ENCODE results near the gene TPK1. TPM values are rescaled to one million over a fixed set of nuclear protein-coding genes. Genes with fewer than 3 reads are reported as not detected.

Gene TPK1
- total and polyA plus RNA-seq, 7 donors: 1.7 to 5.1 (median 2.5) TPM

DNA sequence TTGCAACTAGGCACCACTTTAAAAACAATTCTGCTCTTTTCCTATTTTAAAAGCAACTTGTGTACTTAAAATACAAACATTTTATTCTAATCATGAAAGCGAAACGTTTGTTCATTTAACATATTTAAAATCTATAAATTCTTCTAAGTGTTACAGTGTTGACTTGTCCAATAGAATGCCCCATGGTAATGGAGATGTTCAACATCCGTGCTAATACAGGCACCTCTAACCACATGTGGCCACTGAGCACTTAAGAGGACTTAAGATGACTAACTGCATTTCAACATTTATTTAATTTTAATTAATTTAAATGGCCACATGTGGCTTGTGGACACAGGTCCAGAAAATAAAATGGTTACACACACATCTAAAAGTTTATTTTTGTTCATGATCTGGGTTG is 115.1 kb downstream of the TPK1 start:
- DNase-seq (no peak), ATAC-seq (no peak)
- H3K36me3 ChIP-seq (ENCODE audit: insufficient read depth in 1 of 2, low read depth in 1 of 2): no peaks in the 10 kb centered on the region
- WGBS, 3 donors: 82 to 89% (median 83%) methylated on average over 3 of the region's 3 CpGs
- intact Hi-C loops (cut with DNase I): no loop called here
- no peak for TF ChIP-seq CTCF (IDR thresholded peaks at IDR 0.05)
- no peaks in the 10 kb centered on the region for H3K4me1 ChIP-seq
- H3K4me3 ChIP-seq: no peak overlapping the region
- no peaks in the 10 kb centered on the region for H3K9me3 ChIP-seq
- H3K27me3 ChIP-seq (ENCODE audit: insufficient read depth in 3 of 3, low read length in 2 of 3): no peaks in the 10 kb centered on the region
- no peak overlapping the region for H3K27ac ChIP-seq

- Histone ChIP-seq H3K4me1 (no peaks in the 10 kb centered on the region), H3K4me3 (no peak overlapping the region), H3K9me3 (no peaks in the 10 kb centered on the region), H3K36me3 (ENCODE audit: insufficient read depth in 1 of 2, low read depth in 1 of 2) (no peaks in the 10 kb centered on the region), H3K27ac (no peak overlapping the region), H3K27me3 (ENCODE audit: insufficient read depth in 3 of 3, low read length in 2 of 3) (no peaks in the 10 kb centered on the region)
- DNase-seq (no peak), ATAC-seq (no peak)
- no peak for TF ChIP-seq CTCF (IDR thresholded peaks at IDR 0.05)
- 83 to 85% (median 84%) methylated on average over 6 of the region's 6 CpGs for WGBS, 3 donors
- intact Hi-C loops (cut with DNase I): no loop called here
Measured at GRCh38 chr7:144720149-144720548, 115.7 kb downstream of the TPK1 start.

- 94 to 100% (median 97%) methylated on average over 1 of the region's 1 CpG for WGBS, 3 donors
Measured at GRCh38 chr7:144717720-144718119, 118.1 kb downstream of the TPK1 start.

GRCh38 chr7:144713850-144714249 is 122.0 kb downstream of the TPK1 start:
- DNase-seq: no peak
- no peak for ATAC-seq
- Histone ChIP-seq H3K4me3 (no peak overlapping the region), H3K9me3 (no peaks in the 10 kb centered on the region), H3K27me3 (ENCODE audit: insufficient read depth in 3 of 3, low read length in 2 of 3) (no peaks in the 10 kb centered on the region), H3K36me3 (ENCODE audit: insufficient read depth in 1 of 2, low read depth in 1 of 2) (no peaks in the 10 kb centered on the region), H3K27ac (no peak overlapping the region), H3K4me1 (no peaks in the 10 kb centered on the region)
- intact Hi-C loops (cut with DNase I): no loop called here
- WGBS, 3 donors: 55 to 80% (median 63%) methylated on average over 2 of the region's 2 CpGs
- TF ChIP-seq CTCF (IDR thresholded peaks at IDR 0.05): no peak

More at GRCh38 chr7:144717720-144718119, 118.1 kb downstream of the TPK1 start:
- Histone ChIP-seq H3K9me3 (no peaks in the 10 kb centered on the region), H3K27me3 (ENCODE audit: insufficient read depth in 3 of 3, low read length in 2 of 3) (no peaks in the 10 kb centered on the region), H3K4me1 (no peaks in the 10 kb centered on the region), H3K27ac (no peak overlapping the region), H3K4me3 (no peak overlapping the region), H3K36me3 (ENCODE audit: insufficient read depth in 1 of 2, low read depth in 1 of 2) (no peaks in the 10 kb centered on the region)
- intact Hi-C loops (cut with DNase I): no loop called here
- DNase-seq: no peak
- TF ChIP-seq CTCF (IDR thresholded peaks at IDR 0.05): no peak
- ATAC-seq: no peak

- DNase-seq (no peak), ATAC-seq (no peak)
- Histone ChIP-seq H3K4me1 (no peaks in the 10 kb centered on the region), H3K27me3 (ENCODE audit: insufficient read depth in 3 of 3, low read length in 2 of 3) (no peaks in the 10 kb centered on the region), H3K27ac (no peak overlapping the region), H3K4me3 (no peak overlapping the region), H3K9me3 (no peaks in the 10 kb centered on the region), H3K36me3 (ENCODE audit: insufficient read depth in 1 of 2, low read depth in 1 of 2) (no peaks in the 10 kb centered on the region)
- no peak for TF ChIP-seq CTCF (IDR thresholded peaks at IDR 0.05)
- WGBS, 3 donors: 81 to 95% (median 91%) methylated on average over 4 of the region's 4 CpGs
- intact Hi-C loops (cut with DNase I): no loop called here
Measured at GRCh38 chr7:144710791-144711190, 125.1 kb downstream of the TPK1 start.

All from psoas muscle (tissue), 8 donors.